T-helper 2 cell treated with Interferon-gamma antibody and Interleukin-4, amounts not matched to agents 100 ng/mL and 5 ng/mL, for 36 hours (primary cell): Measurements from ENCODE around the gene MYOM1. TPM values are rescaled to one million over a fixed set of nuclear protein-coding genes. Genes with fewer than 3 reads are reported as not detected.
"Not testable (repeated sequence)": the region's sequence is repeated elsewhere in the genome, so short reads cannot be mapped to it uniquely, and the experiment has no call there.

ENCODE experiments used
- intact Hi-C: fragments of 100-400 bp; cut with micrococcal nuclease; formaldehyde crosslinking; loops from one replicate; pipeline ENCODE4 v1.15.1; 2023
- total RNA-seq: library from RNA; stranded (reverse); gene quantifications from 2 replicates; pipeline ENCODE4 v1.2.3, GENCODE V29; 2022

The MYOM1 gene
- total RNA-seq, 1 donor from 2014 or later = 1.5 TPM

- intact Hi-C loops = no loop called here
Measured at GRCh38 chr18:3093624-3094337, 126.0 kb downstream of the MYOM1 start.

GRCh38 chr18:3092727-3093126 lies 127.0 kb downstream of the MYOM1 start:
- intact Hi-C loops = no loop called here

GRCh38 chr18:3089579-3089978 lies 130.2 kb downstream of the MYOM1 start:
- intact Hi-C loops = no loop called here

GRCh38 chr18:3088449-3088848 lies 131.3 kb downstream of the MYOM1 start:
- intact Hi-C loops = no loop called here

GRCh38 chr18:3086871-3087270 lies 132.9 kb downstream of the MYOM1 start:
- intact Hi-C loops = no loop called here

- intact Hi-C loops = no loop called here
Measured at GRCh38 chr18:3085612-3086011, 134.2 kb downstream of the MYOM1 start.

- intact Hi-C loops = no loop called here
Measured at GRCh38 chr18:3084206-3084605, 135.6 kb downstream of the MYOM1 start.

GRCh38 chr18:3083766-3084165 lies 136.0 kb downstream of the MYOM1 start:
- intact Hi-C loops = no loop called here

GRCh38 chr18:3081584-3081991 lies 138.2 kb downstream of the MYOM1 start:
- intact Hi-C loops = no loop called here

- intact Hi-C loops = no loop called here
Measured at GRCh38 chr18:3079653-3080052, 140.1 kb downstream of the MYOM1 start.

GRCh38 chr18:3075491-3075890 lies 144.3 kb downstream of the MYOM1 start:
- intact Hi-C loops = no loop called here

GRCh38 chr18:3074087-3074486 lies 145.7 kb downstream of the MYOM1 start:
- intact Hi-C loops = no loop called here

GRCh38 chr18:3073353-3073752 lies 146.4 kb downstream of the MYOM1 start:
- intact Hi-C loops = not testable (repeated sequence)

GRCh38 chr18:3071676-3072075 lies 148.1 kb downstream of the MYOM1 start:
- intact Hi-C loops = no loop called here

GRCh38 chr18:3069671-3070433 lies 149.9 kb downstream of the MYOM1 start:
- intact Hi-C loops = no loop called here

- intact Hi-C loops = no loop called here
Measured at GRCh38 chr18:3067722-3068121, 152.0 kb downstream of the MYOM1 start.

GRCh38 chr18:3067165-3067661 lies 152.6 kb downstream of the MYOM1 start:
- intact Hi-C loops = no loop called here

GRCh38 chr18:3066341-3067110 lies 153.2 kb downstream of the MYOM1 start:
- intact Hi-C loops = no loop called here

- intact Hi-C loops = loop anchor here (5.0 kb wide), 4 partner anchors 64 to 406 kb away; partner anchors contain the start of gene SMCHD1
Measured at GRCh38 chr18:3063766-3064165, 156.0 kb downstream of the MYOM1 start.

GRCh38 chr18:3062798-3063680 lies 156.7 kb downstream of the MYOM1 start:
- intact Hi-C loops = loop anchor here (1.0 to 5.0 kb wide), 6 partner anchors 50 to 406 kb away; partner anchors contain the start of genes LPIN2 and SMCHD1
